Measurements from ENCODE around the gene WNT1. TPM values are rescaled to one million over a fixed set of nuclear protein-coding genes. Genes with fewer than 3 reads are reported as not detected.

The WNT1 gene
- total RNA-seq, 1 donor: not detected

GRCh38 chr12:48995086-48995879, 17.2 kb downstream of the WNT1 start:
- H3K4me3 ChIP-seq (ENCODE audit: low read depth, low read length): peak overlapping the region; percentile 44
- TF ChIP-seq CTCF (IDR thresholded peaks at IDR 0.05; ENCODE audit: insufficient read depth, low read depth, low read length): peak; percentile 81
- DNase-seq (ENCODE audit: low read depth): peak; percentile 76

GRCh38 chr12:48996794-48997718, 18.9 kb downstream of the WNT1 start:
- peak; percentile 94 for TF ChIP-seq CTCF (IDR thresholded peaks at IDR 0.05; ENCODE audit: insufficient read depth, low read depth, low read length)
- peak; percentile 71 for DNase-seq (ENCODE audit: low read depth)
- peak overlapping the region; percentile 37 for H3K4me3 ChIP-seq (ENCODE audit: low read depth, low read length)

- no peak for TF ChIP-seq CTCF (IDR thresholded peaks at IDR 0.05; ENCODE audit: insufficient read depth, low read depth, low read length)
- H3K4me3 ChIP-seq (ENCODE audit: low read depth, low read length): peak overlapping the region; percentile 49
- DNase-seq (ENCODE audit: low read depth): no peak
Observed at GRCh38 chr12:48997719-48998496, 19.8 kb downstream of the WNT1 start.

GRCh38 chr12:48998497-48999353, 20.6 kb downstream of the WNT1 start:
- peak overlapping the region; percentile 49 for H3K4me3 ChIP-seq (ENCODE audit: low read depth, low read length)
- no peak for TF ChIP-seq CTCF (IDR thresholded peaks at IDR 0.05; ENCODE audit: insufficient read depth, low read depth, low read length)
- DNase-seq (ENCODE audit: low read depth): no peak

- peak within 1 kb of the TSS; percentile 49 for H3K4me3 ChIP-seq (ENCODE audit: low read depth, low read length)
- no peak for DNase-seq (ENCODE audit: low read depth)
Observed at GRCh38 chr12:48999371-49000131, 21.4 kb downstream of the WNT1 start, which contains the start of gene DDN. TSS of gene DDN (minus strand) at chr12:48999375. CDS start at chr12:48999287, 88 bp downstream.

More at GRCh38 chr12:48999371-49000131, 21.4 kb downstream of the WNT1 start, which contains the start of gene DDN:
- TF ChIP-seq CTCF (IDR thresholded peaks at IDR 0.05; ENCODE audit: insufficient read depth, low read depth, low read length): no peak
